ENCODE data around the gene SBF2.

DNA sequence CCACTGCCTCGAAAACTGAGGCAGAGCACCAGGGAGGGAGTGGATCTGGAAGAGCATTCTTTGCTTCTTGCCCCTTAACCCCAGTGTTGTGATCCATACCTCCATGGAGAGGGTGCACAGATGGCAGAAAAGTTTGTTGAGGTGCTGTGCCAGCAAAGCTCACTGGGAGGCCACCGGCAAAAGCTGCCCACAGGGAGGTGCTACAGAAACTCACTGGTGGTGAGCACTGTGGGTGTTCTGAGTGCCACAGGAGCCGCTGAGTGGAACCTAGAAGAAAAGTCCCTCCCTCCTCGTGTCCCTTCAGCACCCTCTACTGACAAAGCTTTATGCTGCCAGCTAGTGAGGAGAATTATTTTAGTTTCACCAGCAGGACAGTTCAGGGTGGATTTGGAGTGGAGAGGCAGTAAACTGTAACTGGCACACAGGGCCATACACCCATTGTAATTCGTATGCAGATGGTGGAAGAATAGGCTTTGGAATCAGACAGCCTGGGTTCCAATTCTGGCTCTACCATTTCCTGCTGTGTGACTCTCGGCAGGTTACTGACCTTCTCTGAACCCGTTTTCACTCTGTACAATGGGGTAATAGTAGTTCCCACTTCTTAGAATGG, 545.6 kb downstream of the SBF2 start:
- TF ChIP-seq FOXM1 (IDR thresholded peaks at IDR 0.05; ENCODE audit: borderline replicate concordance): no peak
- TF ChIP-seq, protein P1, sequence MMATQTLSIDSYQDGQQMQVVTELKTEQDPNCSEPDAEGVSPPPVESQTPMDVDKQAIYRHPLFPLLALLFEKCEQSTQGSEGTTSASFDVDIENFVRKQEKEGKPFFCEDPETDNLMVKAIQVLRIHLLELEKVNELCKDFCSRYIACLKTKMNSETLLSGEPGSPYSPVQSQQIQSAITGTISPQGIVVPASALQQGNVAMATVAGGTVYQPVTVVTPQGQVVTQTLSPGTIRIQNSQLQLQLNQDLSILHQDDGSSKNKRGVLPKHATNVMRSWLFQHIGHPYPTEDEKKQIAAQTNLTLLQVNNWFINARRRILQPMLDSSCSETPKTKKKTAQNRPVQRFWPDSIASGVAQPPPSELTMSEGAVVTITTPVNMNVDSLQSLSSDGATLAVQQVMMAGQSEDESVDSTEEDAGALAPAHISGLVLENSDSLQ (IDR thresholded peaks at IDR 0.05): no peak
- TF ChIP-seq FOXK2 (IDR thresholded peaks at IDR 0.05): no peak
- no peak for TF ChIP-seq HDGF (IDR thresholded peaks at IDR 0.05; ENCODE audit: borderline replicate concordance)
- no peak for TF ChIP-seq SP1 (IDR thresholded peaks at IDR 0.05)
- no peak for TF ChIP-seq ZNF384 (IDR thresholded peaks at IDR 0.05)
- TF ChIP-seq NFRKB (IDR thresholded peaks at IDR 0.05): no peak
- TF ChIP-seq FOXA1 (IDR thresholded peaks at IDR 0.05): no peak
- TF ChIP-seq CTBP1 (IDR thresholded peaks at IDR 0.05; ENCODE audit: borderline replicate concordance): no peak

All from HEK293T (cell line).